Measurements from ENCODE around the gene TNMD. TPM values are rescaled to one million over a fixed set of nuclear protein-coding genes. Genes with fewer than 3 reads are reported as not detected.

The TNMD gene
- total and polyA plus RNA-seq, 9 donors: 0.42 to 14.9 (median 1.6) TPM

GRCh38 chrX:100648458-100649417, 64.0 kb downstream of the TNMD start:
- H3K36me3 ChIP-seq: no peaks in the 10 kb centered on the region
- no peaks in the 10 kb centered on the region for H3K27me3 ChIP-seq
- H3K4me3 ChIP-seq: no peak overlapping the region
- H3K27ac ChIP-seq: peak overlapping the region in 1 of 2 donors; percentile 69
- peak in 4 of 5 donors; percentile 24 to 60 (median 38) for DNase-seq
- TF ChIP-seq POLR2A (IDR thresholded peaks at IDR 0.05) (no peak), EP300 (IDR thresholded peaks at IDR 0.05) (no peak), CTCF (IDR thresholded peaks at IDR 0.05) (no peak)
- WGBS, 3 donors: 30 to 41% (median 37%) methylated on average over 8 of the region's 8 CpGs
- intact Hi-C loops (cut with DNase I): no loop called here
- no peaks in the 10 kb centered on the region for H3K9me3 ChIP-seq
- peaks cover 11% of the 10 kb centered on the region for H3K4me1 ChIP-seq (ENCODE audit: insufficient read depth)

Other genes with a start within 250 kb of the TNMD start
- gene PCDH19, start 174.7 kb upstream of the TNMD start, total RNA-seq: 1 to 10 TPM; 1.2 to 4.4 (median 3.2) TPM
- 1 to 10 TPM; 1.7 to 2.6 TPM for gene PCDH19, start 174.7 kb upstream of the TNMD start, polyA plus RNA-seq
- 10 to 100 TPM; 41.2 to 68.2 (median 52.0) TPM for gene TSPAN6, start 51.9 kb downstream of the TNMD start, total RNA-seq
- 10 to 100 TPM; 70.1 to 70.8 TPM for gene TSPAN6, start 51.9 kb downstream of the TNMD start, polyA plus RNA-seq
- gene SRPX2, start 59.3 kb downstream of the TNMD start, total RNA-seq: 10 to 100 TPM in 3 of 7 donors, 1 to 10 TPM in 4; 2.3 to 19.6 (median 9.5) TPM
- gene SRPX2, start 59.3 kb downstream of the TNMD start, polyA plus RNA-seq: 10 to 100 TPM in 1 of 2 donors, 1 to 10 TPM in 1; 8.2 to 29.0 TPM
- gene SYTL4, start 147.2 kb downstream of the TNMD start, total RNA-seq: 100 to 1,000 TPM in 4 of 7 donors, 10 to 100 TPM in 3; 42.0 to 132 (median 112) TPM
- 10 to 100 TPM; 61.1 to 68.0 TPM for gene SYTL4, start 147.2 kb downstream of the TNMD start, polyA plus RNA-seq
- gene CSTF2, start 235.5 kb downstream of the TNMD start, total RNA-seq: 10 to 100 TPM in 3 of 7 donors, 1 to 10 TPM in 4; 6.3 to 12.8 (median 9.6) TPM
- gene CSTF2, start 235.5 kb downstream of the TNMD start, polyA plus RNA-seq: 10 to 100 TPM in 1 of 2 donors, 1 to 10 TPM in 1; 4.4 to 12.5 TPM

Measured in ovary (tissue), 9 donors.